Naive thymus-derived CD8-positive, alpha-beta T cell (primary cell): ENCODE data around the gene SERINC4. TPM values are rescaled to one million over a fixed set of nuclear protein-coding genes. Genes with fewer than 3 reads are reported as not detected.
"Not testable (repeated sequence)": the region's sequence is repeated elsewhere in the genome, so short reads cannot be mapped to it uniquely, and the experiment has no call there.

Experiments
- ATAC-seq, 2 donors: fragments of 150-1000 bp; cut with Tn5 transposase in 1 of 2; sonication (Bioruptor Pico), chemical (Tn5 transposase) in 1 of 2; 1 replicate in 1 of 2; 2 replicates in 1 of 2; pipeline ENCODE4 v1.10.0; 2021; ENCODE audit warnings: mild to moderate bottlenecking in 2 of 2, moderate library complexity in 2 of 2
- POLR2A ChIA-PET: fragments of 350-600 bp; sonication (Branson Sonifier 250); formaldehyde crosslinking; loops from one replicate; lab custom pipeline; 2021; ENCODE audit warnings: antibody characterized with exemption; lab: Charles Lee
- DNase-seq, 10 donors: peaks; one replicate each; pipeline versions ENCODE4 v3.0.0 to v3.0.0-alpha.2; 2020 to 2022
- H3K27ac Mint-ChIP-seq, 10 donors: one replicate each; pipeline ENCODE4 v1.8.0; 2020 to 2022; ENCODE audit warnings: mild to moderate bottlenecking in 10 of 10, mixed read lengths in 10 of 10, moderate library complexity in 4 of 10, inconsistent platforms in 1 of 10
- H3K27me3 Mint-ChIP-seq, 5 donors: one replicate each; pipeline ENCODE4 v1.8.0; 2021 to 2022; ENCODE audit warnings: mixed read lengths in 5 of 5
- H3K36me3 Mint-ChIP-seq, 3 donors: one replicate each; pipeline ENCODE4 v1.8.0; 2020 to 2022; ENCODE audit warnings: mixed read lengths in 3 of 3, mild to moderate bottlenecking in 2 of 3, inconsistent platforms in 1 of 3
- H3K4me1 Mint-ChIP-seq, 4 donors: one replicate each; pipeline ENCODE4 v1.8.0; 2021 to 2022; ENCODE audit warnings: mixed read lengths in 4 of 4
- H3K4me3 Mint-ChIP-seq, 10 donors: one replicate each; pipeline ENCODE4 v1.8.0; 2020 to 2022; ENCODE audit warnings: mild to moderate bottlenecking in 10 of 10, mixed read lengths in 10 of 10, moderate library complexity in 6 of 10, inconsistent platforms in 1 of 10
- H3K9me3 Mint-ChIP-seq, 9 donors: one replicate each; pipeline ENCODE4 v1.8.0; 2020 to 2022; ENCODE audit warnings: mixed read lengths in 9 of 9, mild to moderate bottlenecking in 3 of 9, inconsistent platforms in 1 of 9, moderate library complexity in 1 of 9
- polyA plus RNA-seq, 3 donors: library from polyadenylated mRNA; unstranded; fragments of 300-500 nt; fragmentation: Illumina TruSeq; gene quantifications; one replicate each; pipeline ENCODE4 v1.2.3, GENCODE V29; 2021
- total RNA-seq, 8 experiments: library from RNA in 2 of 8; stranded (reverse) in 2 of 8; gene quantifications; one replicate each; pipeline ENCODE4 v1.2.3 and lab custom pipeline; 2021 to 2026

The SERINC4 gene
- total and polyA plus RNA-seq, 5 experiments from 2014 or later: 0.23 to 4.2 (median 2.1) TPM

GRCh38 chr15:43824302-43825246 is 24.6 kb upstream of the SERINC4 start, which contains the start of gene MFAP1:
Gene MFAP1 (minus strand): TSS chr15:43824690. CDS start chr15:43824569, 121 bp downstream.
- POLR2A ChIA-PET: interaction anchor here (0.6 to 4.5 kb wide), 13 partner anchors 12 to 805 kb away, joined by 3 to 42 read pairs (median 4); partner anchors contain the start of genes ELL3, HYPK, PDIA3 and SERF2
- no peaks in the 10 kb centered on the region for H3K27me3 Mint-ChIP-seq
- peak within 1 kb of the TSS; percentile 96 to 99 (median 98) for H3K27ac Mint-ChIP-seq
- peak within 1 kb of the TSS; percentile 95 to 99 (median 98) for H3K4me3 Mint-ChIP-seq
- peaks cover 21 to 73% (median 62%) of the 10 kb centered on the region in 4 donors for H3K4me1 Mint-ChIP-seq
- peaks cover 0 to 16% (median 0%) of the 10 kb centered on the region in 3 donors for H3K36me3 Mint-ChIP-seq
- H3K9me3 Mint-ChIP-seq: no peaks in the 10 kb centered on the region
- ATAC-seq: peak; percentile 91 to 93
- DNase-seq: peak; percentile 76 to 96 (median 90)

- peak overlapping the region in 9 of 10 donors; percentile 27 to 81 (median 50) for H3K4me3 Mint-ChIP-seq
- peaks cover 13 to 58% (median 46%) of the 10 kb centered on the region in 4 donors for H3K4me1 Mint-ChIP-seq
- peaks cover 0 to 30% (median 5%) of the 10 kb centered on the region in 3 donors for H3K36me3 Mint-ChIP-seq
- no peak for ATAC-seq
- no peaks in the 10 kb centered on the region for H3K27me3 Mint-ChIP-seq
- no peak for DNase-seq
- H3K9me3 Mint-ChIP-seq: no peaks in the 10 kb centered on the region
- POLR2A ChIA-PET: interaction anchor here (0.6 to 4.5 kb wide), 4 partner anchors 12 to 796 kb away, joined by 3 to 42 read pairs (median 5); partner anchors contain the start of genes HYPK and SERINC4
- H3K27ac Mint-ChIP-seq: peak overlapping the region in 8 of 10 donors; percentile 27 to 84 (median 52)
Observed at GRCh38 chr15:43821505-43821904, 21.5 kb upstream of the SERINC4 start.

GRCh38 chr15:43815064-43815463 is 15.0 kb upstream of the SERINC4 start:
- not testable (repeated sequence) for ATAC-seq, DNase-seq, H3K4me3 Mint-ChIP-seq, H3K9me3 Mint-ChIP-seq, H3K27me3 Mint-ChIP-seq
- peaks cover 8 to 18% (median 10%) of the 10 kb centered on the region in 4 donors for H3K4me1 Mint-ChIP-seq
- H3K36me3 Mint-ChIP-seq: peaks cover 14 to 76% (median 23%) of the 10 kb centered on the region in 3 donors
- POLR2A ChIA-PET: interaction anchor here (0.7 kb wide), 1 partner anchor 1192 kb away, joined by 3 read pairs; no protein-coding TSS in a partner anchor
- H3K27ac Mint-ChIP-seq: peak overlapping the region in 7 of 10 donors; percentile 14 to 84 (median 25)

GRCh38 chr15:43808960-43809678 is 9.1 kb upstream of the SERINC4 start:
- peak in 1 of 2 donors; percentile 47 for ATAC-seq
- H3K4me1 Mint-ChIP-seq: peaks cover 0 to 18% (median 2%) of the 10 kb centered on the region in 4 donors
- peak overlapping the region in 3 of 10 donors; percentile 43 to 75 (median 73) for H3K27ac Mint-ChIP-seq
- no peaks in the 10 kb centered on the region for H3K27me3 Mint-ChIP-seq
- H3K4me3 Mint-ChIP-seq: peak overlapping the region in 1 of 10 donors; percentile 52
- DNase-seq: no peak
- no peaks in the 10 kb centered on the region for H3K9me3 Mint-ChIP-seq
- POLR2A ChIA-PET: interaction anchor here (0.6 to 1.7 kb wide), 3 partner anchors 9 to 1267 kb away, joined by 3 to 10 read pairs (median 5); partner anchors contain the start of genes HYPK and SERINC4
- peaks cover 12 to 93% (median 33%) of the 10 kb centered on the region in 3 donors for H3K36me3 Mint-ChIP-seq

GRCh38 chr15:43808435-43808950 is 8.5 kb upstream of the SERINC4 start:
- Mint-ChIP-seq H3K4me1 (peaks cover 0 to 18% (median 2%) of the 10 kb centered on the region in 4 donors), H3K36me3 (peaks cover 12 to 93% (median 33%) of the 10 kb centered on the region in 3 donors), H3K27me3 (no peaks in the 10 kb centered on the region), H3K9me3 (no peaks in the 10 kb centered on the region), H3K4me3 (peak overlapping the region in 1 of 10 donors; percentile 52), H3K27ac (peak overlapping the region in 1 of 10 donors; percentile 75)
- ATAC-seq (no peak), DNase-seq (no peak)
- POLR2A ChIA-PET: no interaction called here

- not testable (repeated sequence) for ATAC-seq, H3K4me3 Mint-ChIP-seq, DNase-seq, H3K27me3 Mint-ChIP-seq, H3K9me3 Mint-ChIP-seq
- POLR2A ChIA-PET: interaction anchor here (0.6 to 1.1 kb wide), 4 partner anchors 12 to 53 kb away, joined by 3 to 5 read pairs (median 3); partner anchors contain the start of gene MFAP1
- Mint-ChIP-seq H3K4me1 (peaks cover 10 to 38% (median 34%) of the 10 kb centered on the region in 4 donors), H3K36me3 (peaks cover 18 to 82% (median 23%) of the 10 kb centered on the region in 3 donors), H3K27ac (peak overlapping the region in 3 of 10 donors; percentile 7 to 83 (median 7))
Observed at GRCh38 chr15:43802676-43803075, 2.7 kb upstream of the SERINC4 start.

GRCh38 chr15:43800286-43801141 is 494 bp upstream of the SERINC4 start, which contains the start of gene HYPK:
Gene HYPK (plus strand): TSS chr15:43800599. CDS start chr15:43800623, 24 bp downstream.
- Mint-ChIP-seq H3K27me3 (no peaks in the 10 kb centered on the region), H3K4me3 (peak within 1 kb of the TSS; percentile 97 to 100 (median 100)), H3K27ac (peak within 1 kb of the TSS; percentile 98 to 100 (median 100)), H3K4me1 (peaks cover 18 to 55% (median 44%) of the 10 kb centered on the region in 4 donors), H3K36me3 (peaks cover 12 to 80% (median 15%) of the 10 kb centered on the region in 3 donors), H3K9me3 (no peaks in the 10 kb centered on the region)
- POLR2A ChIA-PET: interaction anchor here (0.5 to 2.9 kb wide), 12 partner anchors 9 to 1527 kb away, joined by 3 to 42 read pairs (median 4); partner anchors contain the start of genes ELL3, GANC, MFAP1 and PDIA3
- DNase-seq: peak; percentile 84 to 95 (median 88)
- peak; percentile 97 to 99 for ATAC-seq

- no peaks in the 10 kb centered on the region for H3K27me3 Mint-ChIP-seq
- H3K36me3 Mint-ChIP-seq: peaks cover 12 to 80% (median 13%) of the 10 kb centered on the region in 3 donors
- H3K4me1 Mint-ChIP-seq: peaks cover 24 to 66% (median 55%) of the 10 kb centered on the region in 4 donors
- ATAC-seq (no peak), DNase-seq (peak in 1 of 10 donors; percentile 59)
- peak overlapping the region; percentile 57 to 100 (median 90) for H3K27ac Mint-ChIP-seq
- POLR2A ChIA-PET: interaction anchor here (1.4 to 2.9 kb wide), 5 partner anchors 8 to 1526 kb away, joined by 3 to 42 read pairs (median 24); partner anchors contain the start of genes ELL3, GANC, MFAP1 and SERF2
- peak overlapping the region in 8 of 10 donors; percentile 18 to 100 (median 50) for H3K4me3 Mint-ChIP-seq
- no peaks in the 10 kb centered on the region for H3K9me3 Mint-ChIP-seq
Observed at GRCh38 chr15:43799209-43799944, 643 bp downstream of the SERINC4 start.

- POLR2A ChIA-PET: interaction anchor here (0.6 to 2.6 kb wide), 2 partner anchors 19 to 36 kb away, joined by 6 to 14 read pairs; partner anchors contain the start of gene ELL3
- Mint-ChIP-seq H3K4me1 (peaks cover 32 to 80% (median 72%) of the 10 kb centered on the region in 4 donors), H3K27me3 (no peaks in the 10 kb centered on the region), H3K27ac (peak overlapping the region in 8 of 10 donors; percentile 10 to 95 (median 60)), H3K4me3 (peak overlapping the region in 2 of 10 donors; percentile 26 to 30), H3K36me3 (peaks cover 11 to 75% (median 12%) of the 10 kb centered on the region in 3 donors), H3K9me3 (no peaks in the 10 kb centered on the region)
- DNase-seq (no peak), ATAC-seq (no peak)
Observed at GRCh38 chr15:43796566-43796965, 3.5 kb downstream of the SERINC4 start.

- H3K4me3 Mint-ChIP-seq: peak overlapping the region in 3 of 10 donors; percentile 6 to 34 (median 26)
- POLR2A ChIA-PET: interaction anchor here (2.6 kb wide), 1 partner anchor 18 kb away, joined by 14 read pairs; the partner anchor contains the start of gene ELL3
- H3K36me3 Mint-ChIP-seq: peaks cover 11 to 73% (median 12%) of the 10 kb centered on the region in 3 donors
Observed at GRCh38 chr15:43795997-43796396, 4.0 kb downstream of the SERINC4 start.

More at GRCh38 chr15:43795997-43796396, 4.0 kb downstream of the SERINC4 start:
- Mint-ChIP-seq H3K4me1 (peaks cover 35 to 78% (median 70%) of the 10 kb centered on the region in 4 donors), H3K27ac (peak overlapping the region in 7 of 10 donors; percentile 10 to 99 (median 63)), H3K9me3 (no peaks in the 10 kb centered on the region), H3K27me3 (no peaks in the 10 kb centered on the region)
- ATAC-seq: no peak
- no peak for DNase-seq
